ENCODE data around the gene SLC6A19. TPM values are rescaled to one million over a fixed set of nuclear protein-coding genes. Genes with fewer than 3 reads are reported as not detected.
A peak's percentile ranks its signal among the peaks of the same experiment; 100 is the strongest.

Gene SLC6A19
- not detected for total RNA-seq
- not detected for polyA plus RNA-seq (2013, experiment 1 of 2)
- polyA plus RNA-seq (2013, experiment 2 of 2) = 0.01 TPM
- total RNA-seq = 0 to 0.20 (median 0) reads per million in 172 experiments

DNA sequence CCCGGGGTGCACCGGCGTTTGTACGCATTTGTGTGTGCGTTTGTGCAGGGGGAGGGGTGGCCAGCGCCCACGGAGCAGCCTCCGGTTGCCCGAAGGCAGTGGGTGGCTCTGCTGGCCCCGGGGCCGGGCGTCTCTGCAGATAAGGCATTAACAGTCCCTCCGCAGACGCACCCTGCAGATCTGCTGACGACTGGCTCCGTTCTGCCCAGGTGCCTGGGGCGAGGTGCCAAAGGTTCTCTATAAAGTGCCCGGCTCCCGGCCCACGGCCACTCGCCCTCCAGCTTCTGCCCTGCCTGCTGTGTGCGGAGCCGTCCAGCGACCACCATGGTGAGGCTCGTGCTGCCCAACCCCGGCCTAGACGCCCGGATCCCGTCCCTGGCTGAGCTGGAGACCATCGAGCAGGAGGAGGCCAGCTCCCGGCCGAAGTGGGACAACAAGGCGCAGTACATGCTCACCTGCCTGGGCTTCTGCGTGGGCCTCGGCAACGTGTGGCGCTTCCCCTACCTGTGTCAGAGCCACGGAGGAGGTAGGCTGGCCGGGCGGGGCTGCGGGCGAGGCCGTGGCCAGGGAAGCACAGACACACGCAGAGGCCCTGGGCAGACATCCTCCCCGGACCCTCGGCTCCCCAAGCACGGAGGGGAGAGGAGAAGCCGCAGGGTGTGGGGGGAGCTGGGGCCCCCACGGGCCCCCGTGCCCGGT, at the start of gene SLC6A19:
Gene SLC6A19 (plus strand): TSS at position 269 of the 699 bp plus-strand sequence. CDS start 56 bp downstream, at position 325.
- intact Hi-C loops (cut with DNase I, micrococcal nuclease) = no loop called here
- Histone ChIP-seq H3K9me3 (ENCODE audit: control insufficient read depth in 1 of 2, insufficient read depth in 1 of 2, low read length in 2 of 2) (peaks cover 0 to 14% of the 10 kb centered on the region in 2 experiments), H3K36me3 (ENCODE audit: insufficient read depth, low read length) (no peaks in the 10 kb centered on the region), H3K27me3 (ENCODE audit: control insufficient read depth in 1 of 2, insufficient read depth in 2 of 2, low read length in 2 of 2) (no peaks in the 10 kb centered on the region), H3K4me3 (ENCODE audit: low read length) (no peak within 1 kb of the TSS), H3K27ac (ENCODE audit: low read depth in 1 of 2, low read length in 2 of 2) (no peak within 1 kb of the TSS), H3K4me1 (ENCODE audit: insufficient read depth, low read length) (no peaks in the 10 kb centered on the region)
- H3K27me3 Mint-ChIP-seq = peaks cover 5% of the 10 kb centered on the region
- no peaks in the 10 kb centered on the region for H3K4me1 Mint-ChIP-seq (ENCODE audit: low read depth)
- ChIA-PET POLR2A (no interaction called here), CTCF (no interaction called here)
- H3K36me3 Mint-ChIP-seq (ENCODE audit: low read depth) = no peaks in the 10 kb centered on the region
- H3K9me3 Mint-ChIP-seq = no peaks in the 10 kb centered on the region
- H3K4me3 Mint-ChIP-seq = no peak within 1 kb of the TSS
- TF ChIP-seq, protein P1, sequence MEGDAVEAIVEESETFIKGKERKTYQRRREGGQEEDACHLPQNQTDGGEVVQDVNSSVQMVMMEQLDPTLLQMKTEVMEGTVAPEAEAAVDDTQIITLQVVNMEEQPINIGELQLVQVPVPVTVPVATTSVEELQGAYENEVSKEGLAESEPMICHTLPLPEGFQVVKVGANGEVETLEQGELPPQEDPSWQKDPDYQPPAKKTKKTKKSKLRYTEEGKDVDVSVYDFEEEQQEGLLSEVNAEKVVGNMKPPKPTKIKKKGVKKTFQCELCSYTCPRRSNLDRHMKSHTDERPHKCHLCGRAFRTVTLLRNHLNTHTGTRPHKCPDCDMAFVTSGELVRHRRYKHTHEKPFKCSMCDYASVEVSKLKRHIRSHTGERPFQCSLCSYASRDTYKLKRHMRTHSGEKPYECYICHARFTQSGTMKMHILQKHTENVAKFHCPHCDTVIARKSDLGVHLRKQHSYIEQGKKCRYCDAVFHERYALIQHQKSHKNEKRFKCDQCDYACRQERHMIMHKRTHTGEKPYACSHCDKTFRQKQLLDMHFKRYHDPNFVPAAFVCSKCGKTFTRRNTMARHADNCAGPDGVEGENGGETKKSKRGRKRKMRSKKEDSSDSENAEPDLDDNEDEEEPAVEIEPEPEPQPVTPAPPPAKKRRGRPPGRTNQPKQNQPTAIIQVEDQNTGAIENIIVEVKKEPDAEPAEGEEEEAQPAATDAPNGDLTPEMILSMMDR (IDR thresholded peaks at IDR 0.05) = no peak
- DNase-seq (no peak), ATAC-seq (ENCODE audit: poor library complexity) (no peak)
- H3K27ac Mint-ChIP-seq = no peak within 1 kb of the TSS

DNA sequence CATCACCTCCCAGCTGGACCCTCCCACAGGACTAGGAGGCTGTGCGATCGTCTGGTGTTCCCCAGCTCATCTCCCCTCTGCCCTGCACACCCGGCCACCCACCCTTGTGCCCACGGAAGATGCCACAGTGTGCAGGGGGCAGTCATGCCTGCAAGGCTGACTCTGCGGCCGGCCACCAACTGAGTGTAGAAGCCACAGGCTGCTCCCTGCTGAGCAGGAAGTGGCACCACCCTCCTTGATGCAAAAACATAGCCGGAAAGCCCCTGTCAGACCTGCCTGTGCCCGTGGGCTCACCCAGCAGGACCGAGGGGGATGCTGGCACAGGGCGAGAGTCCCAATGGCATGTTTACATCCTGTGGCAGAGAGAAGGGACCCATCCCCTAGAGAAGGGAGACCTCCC, 49.2 kb upstream of the SLC6A19 start:
- no peak for ATAC-seq (ENCODE audit: poor library complexity)

DNA sequence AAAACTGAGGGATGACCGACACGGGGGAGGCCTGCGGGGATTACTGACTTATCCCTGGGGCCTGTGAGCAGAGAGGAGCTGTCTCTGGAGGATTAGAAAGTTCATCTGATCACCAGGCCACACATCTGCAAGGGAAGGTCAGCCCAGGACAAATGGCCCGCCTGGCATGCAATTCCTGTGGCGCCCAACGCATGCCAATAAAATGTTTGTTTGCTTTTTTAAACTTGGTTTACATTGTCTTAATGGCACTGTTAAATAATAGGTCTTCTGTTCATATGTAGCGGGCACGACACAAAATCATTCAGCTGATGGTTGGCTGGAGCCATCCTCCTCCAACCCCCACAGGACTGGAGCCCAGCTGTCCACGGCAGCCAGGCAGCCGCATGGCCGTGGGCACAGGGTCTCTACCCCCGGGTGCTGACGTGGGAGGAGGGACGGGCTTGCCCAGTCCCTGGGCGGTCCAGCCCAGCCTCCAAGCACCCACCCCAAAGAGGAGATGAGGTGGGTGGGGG, 48.6 kb upstream of the SLC6A19 start:
- Histone ChIP-seq H3K27ac (ENCODE audit: low read depth in 1 of 2, low read length in 2 of 2) (no peak overlapping the region), H3K4me1 (ENCODE audit: insufficient read depth, low read length) (peaks cover 12% of the 10 kb centered on the region), H3K4me3 (ENCODE audit: low read length) (no peak overlapping the region), H3K27me3 (ENCODE audit: control insufficient read depth in 1 of 2, insufficient read depth in 2 of 2, low read length in 2 of 2) (peaks cover 39 to 48% of the 10 kb centered on the region in 2 experiments), H3K36me3 (ENCODE audit: insufficient read depth, low read length) (no peaks in the 10 kb centered on the region), H3K9me3 (ENCODE audit: control insufficient read depth in 1 of 2, insufficient read depth in 1 of 2, low read length in 2 of 2) (peaks cover 7 to 18% of the 10 kb centered on the region in 2 experiments)
- TF ChIP-seq, protein P1 (IDR thresholded peaks at IDR 0.05) = no peak
- no peak overlapping the region for H3K4me3 Mint-ChIP-seq
- ChIA-PET POLR2A (no interaction called here), CTCF (no interaction called here)
- H3K4me1 Mint-ChIP-seq (ENCODE audit: low read depth) = no peaks in the 10 kb centered on the region
- no peak overlapping the region for H3K27ac Mint-ChIP-seq
- peaks cover 51% of the 10 kb centered on the region for H3K27me3 Mint-ChIP-seq
- ATAC-seq (ENCODE audit: poor library complexity) (no peak), DNase-seq (no peak)
- H3K36me3 Mint-ChIP-seq (ENCODE audit: low read depth) = no peaks in the 10 kb centered on the region
- no peaks in the 10 kb centered on the region for H3K9me3 Mint-ChIP-seq
- intact Hi-C loops (cut with DNase I, micrococcal nuclease) = no loop called here

More for the DNA sequence above, 49.2 kb upstream of the SLC6A19 start:
- intact Hi-C loops (cut with DNase I, micrococcal nuclease) = no loop called here
- Histone ChIP-seq H3K27me3 (ENCODE audit: control insufficient read depth in 1 of 2, insufficient read depth in 2 of 2, low read length in 2 of 2) (peaks cover 33 to 47% of the 10 kb centered on the region in 2 experiments), H3K9me3 (ENCODE audit: control insufficient read depth in 1 of 2, insufficient read depth in 1 of 2, low read length in 2 of 2) (peaks cover 7 to 12% of the 10 kb centered on the region in 2 experiments), H3K27ac (ENCODE audit: low read depth in 1 of 2, low read length in 2 of 2) (no peak overlapping the region), H3K4me1 (ENCODE audit: insufficient read depth, low read length) (peaks cover 12% of the 10 kb centered on the region), H3K4me3 (ENCODE audit: low read length) (no peak overlapping the region), H3K36me3 (ENCODE audit: insufficient read depth, low read length) (no peaks in the 10 kb centered on the region)
- ChIA-PET POLR2A (no interaction called here), CTCF (no interaction called here)
- peak in 1 of 14 experiments; percentile 53 for DNase-seq
- no peak overlapping the region for H3K27ac Mint-ChIP-seq
- no peaks in the 10 kb centered on the region for H3K9me3 Mint-ChIP-seq
- H3K4me1 Mint-ChIP-seq (ENCODE audit: low read depth) = no peaks in the 10 kb centered on the region
- TF ChIP-seq, protein P1 (IDR thresholded peaks at IDR 0.05) = no peak
- peaks cover 45% of the 10 kb centered on the region for H3K27me3 Mint-ChIP-seq
- no peaks in the 10 kb centered on the region for H3K36me3 Mint-ChIP-seq (ENCODE audit: low read depth)
- H3K4me3 Mint-ChIP-seq = no peak overlapping the region
